H1 (cell line): ENCODE measurements around the gene CAB39L. TPM values are rescaled to one million over a fixed set of nuclear protein-coding genes. Genes with fewer than 3 reads are reported as not detected.

Experiments used
- CTCF ChIA-PET: fragments of 300-600 bp; sonication (Branson Sonifier 250); formaldehyde crosslinking; loops from one replicate; lab custom pipeline; 2021; ENCODE audit not compliant: partially characterized antibody; lab: Charles Lee
- POLR2A ChIA-PET: fragments of 300-600 bp; sonication (Branson Sonifier 250); formaldehyde crosslinking; loops from one replicate; lab custom pipeline; 2021; ENCODE audit warnings: inconsistent platforms; ENCODE audit not compliant: partially characterized antibody; lab: Charles Lee
- DNase-seq, 2 experiments: peaks; one replicate each; pipeline versions ENCODE4 v3.0.0 to v3.0.0-alpha.2; 2010 to 2022; ENCODE audit warnings: low spot score in 2 of 2, low read depth in 1 of 2, mixed read lengths in 1 of 2
- FAIRE-seq: peaks from 2 replicates; lab custom pipeline; 2011; peaks lifted over from hg19 to GRCh38; lab: Jason Lieb, UNC
- H2AFZ ChIP-seq: 2 replicates; pipeline ENCODE4 v1.8.1; 2012; ENCODE audit warnings: low read length, inconsistent platforms
- H2AK5ac ChIP-seq: 2 replicates; pipeline ENCODE4 v1.6.1; 2013; ENCODE audit warnings: low read depth, low read length
- H2BK120ac ChIP-seq: replicated peaks from 2 replicates; pipeline ENCODE3; 2013; ENCODE audit warnings: low read depth, low read length, inconsistent platforms
- H2BK12ac ChIP-seq: 2 replicates; pipeline ENCODE4 v1.6.1; 2013; ENCODE audit warnings: low read depth, low read length
- H2BK15ac ChIP-seq: 2 replicates; pipeline ENCODE4 v1.6.1; 2013; ENCODE audit warnings: low read length
- H2BK20ac ChIP-seq: 2 replicates; pipeline ENCODE4 v1.6.1; 2013; ENCODE audit warnings: low read length
- H2BK5ac ChIP-seq: 2 replicates; pipeline ENCODE4 v1.6.1; 2013; ENCODE audit warnings: low read depth, low read length
- H3K14ac ChIP-seq: 2 replicates; pipeline ENCODE4 v1.6.1; 2013; ENCODE audit warnings: inconsistent platforms; ENCODE audit not compliant: insufficient read length
- H3K18ac ChIP-seq: 2 replicates; pipeline ENCODE4 v1.6.1; 2013; ENCODE audit warnings: low read length; ENCODE audit errors: extremely low read depth
- H3K23ac ChIP-seq: 2 replicates; pipeline ENCODE4 v1.6.1; 2013; ENCODE audit warnings: inconsistent platforms; ENCODE audit not compliant: insufficient read length
- H3K23me2 ChIP-seq: 2 replicates; pipeline ENCODE4 v1.6.1; 2013; ENCODE audit warnings: low read depth, low read length
- H3K27ac ChIP-seq: 2 replicates; pipeline ENCODE4 v1.6.1; 2011; ENCODE audit warnings: low read depth, low read length, inconsistent platforms
- H3K27me3 ChIP-seq, 4 experiments: replicated peaks in 1 of 4; 1 replicate in 1 of 4; 2 replicates in 3 of 4; pipeline versions ENCODE4 v1.6.1 to v1.8.1; 2011 to 2013; ENCODE audit warnings: low read length in 3 of 4, mild to moderate bottlenecking in 3 of 4, inconsistent platforms in 2 of 4, mixed read lengths in 2 of 4, moderate library complexity in 1 of 4; ENCODE audit not compliant: control insufficient read depth in 3 of 4, insufficient read depth in 3 of 4; ENCODE audit errors: extremely low read depth in 1 of 4
- H3K36me3 ChIP-seq, 4 experiments: 2 replicates each; pipeline versions ENCODE4 v1.6.1 to v1.8.1; 2011 to 2013; ENCODE audit warnings: mild to moderate bottlenecking in 4 of 4, low read length in 3 of 4, moderate library complexity in 2 of 4, control low read depth in 1 of 4, inconsistent platforms in 1 of 4; ENCODE audit not compliant: insufficient read depth in 4 of 4, control insufficient read depth in 2 of 4
- H3K4ac ChIP-seq: replicated peaks from 2 replicates; pipeline ENCODE3; 2013; ENCODE audit warnings: low read length, low read depth, mixed read lengths, inconsistent platforms; ENCODE audit not compliant: insufficient read length
- H3K4me1 ChIP-seq, 4 experiments: replicated peaks in 1 of 4; 1 replicate in 1 of 4; 2 replicates in 3 of 4; pipeline versions ENCODE4 v1.6.1 to v1.8.1; 2011 to 2013; ENCODE audit warnings: low read length in 3 of 4, inconsistent platforms in 2 of 4, mixed read lengths in 1 of 4; ENCODE audit not compliant: insufficient read depth in 4 of 4, control insufficient read depth in 3 of 4
- H3K4me2 ChIP-seq, 2 experiments: 2 replicates each; pipeline versions ENCODE4 v1.6.1 to v1.8.1; 2011 to 2013; ENCODE audit warnings: low read depth in 2 of 2, low read length in 2 of 2, control low read depth in 1 of 2, inconsistent platforms in 1 of 2, mild to moderate bottlenecking in 1 of 2; ENCODE audit not compliant: insufficient read depth in 1 of 2
- H3K4me3 ChIP-seq, 4 experiments: fragments of 200-600, 300-600 bp in 1 of 4; sonication (generic), shearing (Covaris generic), sonication (Bioruptor Twin) in 1 of 4; 2 replicates each; pipeline versions ENCODE4 v1.5.1 to v1.8.1; 2011 to 2016; ENCODE audit warnings: low read length in 4 of 4, low read depth in 3 of 4, control low read depth in 2 of 4, inconsistent platforms in 2 of 4, mild to moderate bottlenecking in 2 of 4, mixed read lengths in 1 of 4, moderate library complexity in 1 of 4; ENCODE audit not compliant: insufficient read depth in 2 of 4; ENCODE audit errors: extremely low read depth in 1 of 4
- H3K56ac ChIP-seq: replicated peaks from 2 replicates; pipeline ENCODE3; 2013; ENCODE audit warnings: low read depth, mild to moderate bottlenecking, mixed read lengths, low read length, inconsistent platforms; ENCODE audit not compliant: insufficient read length
- H3K79me1 ChIP-seq: 2 replicates; pipeline ENCODE4 v1.6.1; 2013; ENCODE audit warnings: low read depth, low read length, control low read depth
- H3K79me2 ChIP-seq, 2 experiments: 2 replicates each; pipeline versions ENCODE4 v1.6.1 to v1.8.1; 2012 to 2013; ENCODE audit warnings: low read length in 2 of 2, mild to moderate bottlenecking in 2 of 2, inconsistent platforms in 1 of 2; ENCODE audit not compliant: insufficient read depth in 2 of 2, control insufficient read depth in 1 of 2
- H3K9ac ChIP-seq, 4 experiments: replicated peaks in 1 of 4; 1 replicate in 1 of 4; 2 replicates in 3 of 4; pipeline versions ENCODE4 v1.6.1 to v1.8.1; 2011 to 2013; ENCODE audit warnings: low read depth in 3 of 4, low read length in 3 of 4, control low read depth in 2 of 4, mild to moderate bottlenecking in 2 of 4, moderate library complexity in 2 of 4, inconsistent platforms in 1 of 4; ENCODE audit errors: extremely low read depth in 1 of 4
- H3K9me3 ChIP-seq, 2 experiments: 2 replicates each; pipeline versions ENCODE4 v1.6.1 to v1.8.1; 2012 to 2013; ENCODE audit warnings: mild to moderate bottlenecking in 2 of 2, moderate library complexity in 2 of 2, control low read depth in 1 of 2, inconsistent platforms in 1 of 2, low read depth in 1 of 2, low read length in 1 of 2, mixed read lengths in 1 of 2; ENCODE audit not compliant: insufficient read depth in 2 of 2
- H4K20me1 ChIP-seq, 2 experiments: replicated peaks in 1 of 2; 2 replicates each; pipeline versions ENCODE3 to v1.8.1; 2011 to 2013; ENCODE audit warnings: inconsistent platforms in 2 of 2, low read length in 2 of 2, mild to moderate bottlenecking in 1 of 2; ENCODE audit not compliant: insufficient read depth in 2 of 2, control insufficient read depth in 1 of 2
- H4K5ac ChIP-seq: 2 replicates; pipeline ENCODE4 v1.6.1; 2013; ENCODE audit warnings: low read length, low read depth, mixed read lengths, inconsistent platforms; ENCODE audit not compliant: insufficient read length
- H4K8ac ChIP-seq: 2 replicates; pipeline ENCODE4 v1.8.0; 2013; ENCODE audit warnings: mild to moderate bottlenecking, moderate library complexity, low read length, inconsistent platforms; ENCODE audit not compliant: insufficient read depth; ENCODE audit errors: extremely low read depth
- H4K91ac ChIP-seq: replicated peaks from 2 replicates; pipeline ENCODE3; 2013; ENCODE audit warnings: low read length, mixed read lengths, inconsistent platforms; ENCODE audit not compliant: insufficient read length
- KDM1A ChIP-seq: fragments of 200-600, 300-600 bp; sonication (generic); IDR thresholded peaks from 2 replicates; pipeline ENCODE4 v1.7.1; 2016; ENCODE audit warnings: mild to moderate bottlenecking, low read length, borderline replicate concordance
- WGBS, 2 experiments: shearing (Covaris generic) in 1 of 2; methylation state at CpG; one replicate each; pipeline versions ENCODE4 v1.1.6 to v1.1.7; 2013 to 2015; ENCODE audit warnings: low lambda C conversion rate in 2 of 2, mixed read lengths in 2 of 2, inconsistent platforms in 1 of 2, low coverage in 1 of 2, missing lambda C conversion rate in 1 of 2; ENCODE audit not compliant: insufficient replicate concordance in 2 of 2, insufficient coverage in 1 of 2, insufficient read length in 1 of 2; ENCODE audit errors: extremely low coverage in 1 of 2, missing lambda C conversion rate in 1 of 2; 5-methylcytosine and 5-hydroxymethylcytosine counted together
- polyA plus RNA-seq, 7 experiments: library from polyadenylated mRNA; depleted of rRNA in 3 of 7; stranded (reverse) in 5 of 7; unstranded in 2 of 7; fragments of >200 nt in 5 of 7; fragments of 200-250 nt in 2 of 7; gene quantifications; 1 replicate in 5 of 7; 2 replicates in 1 of 7; 4 replicates in 1 of 7; pipeline versions ENCODE4 v1.2.1 to v1.2.3, GENCODE V29; 2011 to 2013; ENCODE audit warnings: missing spikeins in 2 of 7, mixed read lengths in 2 of 7
- total RNA-seq: library from RNA; stranded (reverse); fragmentation: NEBNext Ultra II Directional; extraction: Animal tissue kit (Norgen Biotek cat#: 25700); gene quantifications from 2 replicates; pipeline ENCODE4 v1.2.1, GENCODE V29; 2021

Gene CAB39L
- total and polyA plus RNA-seq, 2 of the 8 experiments (the other 6 are each of a cell fraction or from before 2014, with no cell fraction given) = 2.5 to 4.8 TPM

- Histone ChIP-seq H3K4me3 (peak overlapping the region in 1 of 4 experiments; percentile 14; a peak in 1 of 8 replicates), H4K5ac (no peak overlapping the region), H3K36me3 (no peaks in the 10 kb centered on the region), H3K79me1 (no peaks in the 10 kb centered on the region), H3K14ac (no peak overlapping the region), H3K23me2 (peaks cover 12% of the 10 kb centered on the region), H3K27me3 (no peaks in the 10 kb centered on the region), H3K4me1 (peaks cover 0 to 3% (median 0%) of the 10 kb centered on the region in 4 experiments; a peak in 1 of 7 replicates), H3K18ac (no peak overlapping the region), H2AFZ (no peak overlapping the region), H3K23ac (no peak overlapping the region), H3K4me2 (no peak overlapping the region), H2BK5ac (no peak overlapping the region), H3K4ac (no peak overlapping the region), H2BK15ac (no peak overlapping the region), H3K79me2 (0 out of 4 replicates have a peak, but pooled peaks cover 0 to 4% of the 10 kb centered on the region in 2 experiments), H2BK120ac (no peak overlapping the region), H3K9me3 (no peaks in the 10 kb centered on the region), H4K8ac (no peak overlapping the region), H4K20me1 (no peaks in the 10 kb centered on the region), H4K91ac (no peak overlapping the region), H3K27ac (no peak overlapping the region), H3K56ac (no peak overlapping the region), H2BK20ac (no peak overlapping the region), H2BK12ac (no peak overlapping the region), H2AK5ac (no peak overlapping the region), H3K9ac (no peak overlapping the region)
- 76% methylated on average over 2 of the region's 2 CpGs; no CpG with 5 or more reads in 1 of the 2 experiments for WGBS, 2 experiments
- ChIA-PET CTCF (interaction anchor here (0.9 kb wide), 1 partner anchor 160 kb away, joined by 3 read pairs; no protein-coding TSS in a partner anchor), POLR2A (no interaction called here)
- no peak for TF ChIP-seq KDM1A
- DNase-seq (no peak), FAIRE-seq (no peak)
Measured at GRCh38 chr13:49441846-49442245, 2.0 kb downstream of the CAB39L start.
